Activated T-cell treated with anti-CD3 and anti-CD28 coated beads for 1 hour (primary cell): Measurements from ENCODE around the gene RNGTT.
A peak's percentile ranks its signal among the peaks of the same experiment; 100 is the strongest.
"Not testable (repeated sequence)": the region's sequence is repeated elsewhere in the genome, so short reads cannot be mapped to it uniquely, and the experiment has no call there.

Source experiments
- DNase-seq: peaks from one replicate; pipeline ENCODE4 v3.0.0-alpha.2; 2020; ENCODE audit warnings: low read depth

Gene RNGTT

DNA sequence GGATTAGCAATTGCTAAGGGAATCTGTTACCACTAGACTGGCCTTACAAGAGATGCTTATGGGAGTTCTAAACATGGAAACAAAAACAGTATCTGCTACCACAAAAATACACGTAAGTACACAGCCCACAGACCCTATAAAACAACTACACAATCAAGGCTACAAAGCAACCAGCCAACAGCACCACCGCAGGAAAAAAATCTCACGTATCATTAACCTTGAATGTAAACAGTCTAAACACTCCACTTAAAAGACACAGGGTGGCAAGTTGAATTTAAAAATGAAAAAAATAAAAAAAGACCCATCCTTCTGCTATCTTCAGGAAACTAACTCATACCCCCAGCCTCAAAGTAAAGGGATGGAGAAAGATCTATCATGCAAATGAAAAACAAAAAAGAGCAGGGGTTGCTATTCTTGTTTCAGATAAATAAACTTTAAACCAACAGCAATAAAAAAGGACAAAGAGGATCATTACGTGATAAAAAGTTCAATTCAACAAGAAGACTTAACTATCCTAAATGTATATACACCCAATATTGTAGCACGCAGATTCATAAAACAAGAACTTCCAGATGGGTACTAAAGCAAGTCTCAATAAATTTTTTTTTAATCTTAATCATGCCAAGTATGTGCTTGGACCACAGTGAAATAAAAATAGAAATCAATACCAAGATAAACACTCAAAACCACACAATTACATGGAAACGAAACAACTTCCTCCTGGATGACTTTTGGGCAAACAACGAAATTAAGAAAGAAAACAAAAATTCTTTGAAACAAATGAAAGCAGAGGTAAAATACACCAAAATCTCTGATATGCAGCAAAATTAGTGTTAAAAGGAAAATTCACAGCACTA, 52.3 kb downstream of the RNGTT start:
- no peak for DNase-seq

DNA sequence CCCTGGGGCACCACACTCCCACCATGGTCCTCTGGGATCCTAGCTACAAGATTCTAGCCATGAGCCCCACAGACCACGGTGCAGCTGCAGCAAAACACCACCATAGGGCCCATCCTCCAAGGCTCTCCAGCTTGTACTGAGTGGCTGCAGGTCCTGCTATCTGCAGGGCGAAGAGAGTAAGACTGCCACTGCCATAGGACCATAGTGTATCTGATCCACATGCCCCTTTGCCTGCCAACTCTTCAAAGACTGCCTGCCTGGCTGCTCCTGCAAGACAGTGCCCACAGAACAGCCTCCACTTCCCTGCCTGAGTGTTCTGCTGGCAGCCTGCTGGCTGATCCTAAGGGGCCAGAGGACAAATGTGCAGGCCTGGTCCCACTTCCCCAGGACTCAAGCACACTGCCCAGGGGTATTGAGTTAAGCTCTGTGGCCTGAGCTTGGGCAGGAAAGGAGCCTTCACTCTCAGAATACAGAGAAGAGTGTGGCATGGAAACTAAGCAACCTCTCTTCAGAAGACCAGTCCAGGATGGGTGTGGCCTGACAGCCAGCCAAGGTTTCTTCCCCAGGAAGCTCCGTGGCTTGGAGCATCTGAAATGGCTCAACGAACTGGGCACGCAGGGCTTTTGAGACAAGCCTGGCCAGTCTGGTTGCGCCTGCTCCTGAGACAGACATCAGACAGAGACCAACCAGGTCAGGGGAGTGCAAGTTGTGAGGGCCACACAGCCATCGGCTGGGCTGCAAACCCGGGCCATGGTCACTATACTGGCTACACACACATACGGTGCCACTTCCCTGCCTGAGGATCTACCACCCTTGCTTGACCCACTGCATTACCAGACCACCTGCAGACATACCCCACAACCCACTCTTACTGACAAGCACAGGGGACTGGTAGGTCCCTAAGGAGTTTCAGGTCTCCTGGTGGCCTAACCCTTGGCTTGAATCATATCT, 54.5 kb downstream of the RNGTT start:
- no peak for DNase-seq

DNA sequence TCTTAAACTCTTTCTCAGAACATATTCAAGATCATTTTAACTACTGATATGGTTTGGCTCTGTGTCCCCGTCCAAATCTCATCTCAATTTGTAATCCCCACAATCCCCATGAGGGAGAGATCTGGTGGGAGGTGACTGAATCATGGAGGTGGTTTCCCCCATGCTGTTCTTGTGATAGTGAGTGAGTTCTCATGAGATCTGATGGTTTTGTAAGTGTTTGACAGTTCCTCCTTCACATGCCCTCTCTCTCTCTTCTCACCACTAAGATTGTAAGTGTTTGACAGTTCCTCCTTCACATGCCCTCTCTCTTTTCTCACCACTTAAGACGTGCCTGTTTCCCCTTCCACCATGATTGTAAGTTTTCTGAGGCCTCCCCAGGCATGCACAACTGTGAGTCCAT, 56.3 kb downstream of the RNGTT start:
- DNase-seq = not testable (repeated sequence)

DNA sequence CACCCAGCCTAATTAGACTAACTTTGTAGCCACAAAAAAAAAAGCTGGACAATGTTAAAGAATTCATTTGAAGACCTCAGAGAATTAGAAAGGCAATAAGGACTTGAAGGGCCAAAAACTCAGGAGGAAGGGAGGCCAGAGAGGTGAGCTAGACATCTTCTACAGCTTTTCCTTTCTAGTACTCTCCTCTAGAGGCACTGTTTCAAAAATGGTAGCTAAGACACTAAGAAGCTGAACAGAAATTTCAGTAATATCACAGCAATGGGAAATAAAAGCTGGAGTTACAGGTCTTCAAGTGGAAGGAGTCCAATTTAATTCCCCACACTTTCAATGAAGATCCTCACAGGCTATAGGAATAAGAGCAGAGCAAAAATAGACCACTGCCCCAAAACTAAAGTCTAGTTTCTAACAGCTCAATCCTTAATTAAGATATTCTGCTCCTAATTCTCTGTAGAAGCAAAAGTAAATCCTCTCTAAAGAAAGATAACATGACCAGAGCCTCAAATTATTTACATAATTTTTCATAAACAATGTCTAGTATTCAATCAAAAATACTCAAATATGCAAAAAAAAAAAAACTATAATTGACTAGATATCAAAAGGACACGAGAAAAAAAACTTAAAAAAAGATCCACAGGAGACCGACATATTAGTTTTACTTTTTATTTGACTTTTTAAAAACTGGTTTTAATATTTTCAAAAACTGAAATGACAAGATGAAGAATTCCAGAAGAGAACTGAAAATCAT, 63.7 kb downstream of the RNGTT start:
- no peak for DNase-seq

DNA sequence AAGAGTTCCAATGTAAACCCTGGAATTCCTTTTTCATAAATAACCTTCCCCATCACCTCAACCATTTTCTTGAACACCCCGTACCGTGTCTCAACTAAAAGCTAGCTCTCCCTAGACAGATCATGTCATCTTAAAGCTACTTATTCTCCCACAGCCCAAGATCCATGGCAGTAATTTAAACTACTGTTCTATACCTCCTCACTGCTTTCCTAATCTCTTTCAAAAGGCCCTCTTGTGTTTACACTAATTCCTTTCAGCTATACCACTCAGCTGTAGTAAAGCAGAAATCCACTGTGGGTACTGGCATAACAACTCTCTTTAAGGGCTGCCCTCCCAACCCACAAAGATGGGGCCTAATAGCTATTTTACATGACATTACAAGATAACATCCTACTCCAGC, 67.5 kb downstream of the RNGTT start:
- DNase-seq = no peak

DNA sequence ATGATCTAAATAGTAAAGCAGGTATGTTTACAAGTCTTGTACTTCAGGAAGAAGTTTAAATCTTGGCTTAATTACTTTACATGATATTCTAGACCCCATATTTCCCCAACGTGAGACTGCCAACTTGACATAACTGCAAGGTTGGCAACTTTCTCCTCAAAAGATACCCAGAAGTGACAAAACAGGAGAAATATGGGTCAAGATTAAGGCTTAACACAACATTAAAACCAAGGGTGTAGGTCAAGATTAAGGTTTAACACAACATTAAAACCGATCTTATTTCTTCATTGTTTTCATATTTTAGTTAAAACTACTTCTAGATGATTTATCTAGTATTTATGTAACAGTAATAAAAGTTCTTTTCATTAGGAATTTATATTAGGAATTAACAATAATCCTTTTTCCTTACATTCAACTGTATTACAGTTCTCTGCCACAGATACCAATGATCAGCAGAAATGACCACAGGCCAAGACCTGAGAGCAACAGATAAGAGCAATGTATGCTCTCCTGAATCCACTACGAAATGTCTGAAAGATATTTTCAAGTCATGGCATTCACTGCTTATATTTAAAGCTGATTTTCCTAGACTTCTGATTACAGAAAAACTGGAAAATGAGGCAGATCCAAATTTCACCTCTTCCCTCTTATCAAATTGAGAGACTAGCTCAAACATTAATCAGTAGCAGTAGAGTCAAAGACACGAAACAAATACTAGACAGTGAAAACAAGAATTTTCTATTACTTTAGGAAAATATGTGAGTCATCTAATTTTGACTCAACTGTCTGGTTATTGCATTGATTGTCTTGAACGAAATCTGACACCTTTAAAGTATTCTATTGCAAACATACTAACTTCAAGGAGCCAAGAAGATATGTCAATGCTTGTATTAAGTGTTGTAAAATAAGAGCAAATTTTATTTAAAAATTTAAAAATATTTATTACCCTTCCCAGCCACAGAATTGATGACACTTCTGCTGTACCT, 72.3 kb downstream of the RNGTT start:
- no peak for DNase-seq

DNA sequence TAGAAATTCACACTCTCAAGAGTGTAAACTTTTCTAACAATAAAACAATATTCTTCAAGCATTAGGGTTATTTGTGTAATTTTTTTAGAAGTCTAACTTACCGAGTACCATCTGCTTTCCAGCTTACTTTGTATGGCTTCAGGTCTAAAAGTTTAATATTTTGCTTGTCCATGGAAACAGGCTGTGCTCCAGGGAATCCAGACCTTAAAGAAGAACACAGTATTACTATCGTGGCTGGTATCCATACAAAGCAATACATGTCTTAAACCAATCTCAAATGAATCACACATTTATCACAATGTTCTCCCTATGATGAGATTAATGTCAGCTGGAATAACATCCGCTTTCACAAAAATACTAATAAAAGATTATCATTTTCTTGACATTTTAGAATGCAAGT, 73.0 kb downstream of the RNGTT start:
- DNase-seq = no peak

DNA sequence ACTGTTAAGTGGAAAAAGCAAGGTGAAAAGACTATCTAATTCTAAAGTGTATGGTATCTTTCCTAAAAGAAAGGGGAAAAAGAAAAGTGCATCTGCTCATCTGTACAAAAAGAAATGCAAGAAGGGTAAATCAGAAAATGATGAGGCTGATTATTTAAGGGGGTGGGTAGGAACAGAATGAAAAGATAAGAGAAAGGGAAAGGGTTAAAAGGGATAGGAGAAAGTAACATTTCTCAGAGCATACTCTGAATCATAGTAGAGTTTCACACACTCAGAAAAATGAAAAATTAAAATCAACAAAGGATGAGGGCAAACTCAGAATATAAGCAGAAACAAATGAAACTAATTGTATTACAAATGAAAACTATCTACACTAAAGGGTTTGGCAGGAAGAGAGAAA, 79.1 kb downstream of the RNGTT start:
- no peak for DNase-seq

DNA sequence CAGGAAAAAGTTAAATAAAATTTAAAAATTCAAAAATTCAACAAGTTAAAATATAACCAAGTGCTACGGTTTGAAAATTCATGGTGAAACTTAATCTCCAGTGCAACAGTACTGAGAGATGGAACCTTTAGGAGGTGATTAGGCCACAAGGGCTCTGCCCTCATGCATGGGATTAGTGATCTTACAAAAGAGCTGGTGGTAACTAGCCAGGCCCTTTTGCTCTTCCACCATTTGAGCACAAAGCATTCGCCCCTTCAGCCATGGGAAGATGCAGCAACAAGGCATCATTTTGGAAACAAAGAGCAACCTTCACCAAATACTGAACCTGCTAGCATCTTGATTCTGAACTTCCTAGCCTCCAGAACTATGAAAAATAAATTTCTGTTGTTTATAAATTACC, 80.9 kb downstream of the RNGTT start:
- DNase-seq = no peak

DNA sequence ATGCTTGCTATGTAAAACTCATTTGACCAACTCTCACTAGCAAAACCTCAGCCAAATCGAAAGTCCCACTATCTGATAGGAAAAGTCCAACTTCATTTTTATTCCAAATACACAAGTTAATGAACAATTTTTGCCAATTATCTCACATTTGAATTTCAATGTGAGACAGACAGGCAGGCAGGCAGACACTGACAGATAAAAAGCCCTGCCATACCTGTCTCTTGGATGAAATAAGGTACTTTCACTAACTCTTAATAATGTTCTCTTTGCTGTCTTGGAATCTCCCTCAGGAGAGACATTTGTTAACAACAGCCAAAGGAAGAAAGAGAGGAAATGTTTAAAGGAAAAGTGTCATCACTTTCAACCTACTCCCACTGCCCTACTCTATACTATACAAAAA, 82.0 kb downstream of the RNGTT start:
- no peak for DNase-seq

DNA sequence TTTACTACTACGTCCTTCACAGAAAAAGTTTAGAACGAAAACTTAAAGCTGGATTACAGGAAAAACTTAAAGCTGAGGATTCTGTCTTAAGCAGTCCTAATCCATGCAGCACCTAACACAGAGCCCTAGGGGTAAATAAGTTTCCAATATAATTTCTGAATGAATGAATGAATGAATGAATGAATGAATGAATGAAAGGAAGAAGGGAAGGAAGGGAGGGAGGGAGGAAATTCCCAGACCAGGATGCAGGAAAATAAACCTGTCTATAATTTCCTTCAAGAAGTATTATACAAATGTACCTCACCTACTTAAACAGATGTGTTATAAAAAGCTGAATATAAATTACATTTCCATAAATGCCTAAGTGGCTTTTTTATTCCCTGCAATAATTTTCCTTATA, 83.4 kb downstream of the RNGTT start:
- DNase-seq = no peak

DNA sequence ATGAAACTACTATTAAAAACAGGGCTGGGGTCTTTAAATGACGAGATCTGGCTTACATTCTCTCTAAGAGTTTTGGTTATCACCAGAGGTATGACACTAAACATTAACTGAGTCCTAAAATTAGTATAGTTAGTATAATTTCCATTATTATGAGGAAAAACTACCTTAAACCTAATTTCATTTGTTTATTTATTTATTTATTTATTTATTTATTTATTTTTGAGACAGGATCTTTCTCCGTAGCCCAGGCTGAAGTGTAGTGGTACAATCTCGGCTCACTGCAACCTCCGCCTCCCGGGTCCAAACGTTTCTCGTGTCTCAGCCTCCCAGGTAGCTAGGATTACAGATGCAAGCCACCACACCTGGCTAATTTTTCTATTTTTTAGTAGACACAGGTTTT, 85.5 kb downstream of the RNGTT start:
- no peak for DNase-seq

DNA sequence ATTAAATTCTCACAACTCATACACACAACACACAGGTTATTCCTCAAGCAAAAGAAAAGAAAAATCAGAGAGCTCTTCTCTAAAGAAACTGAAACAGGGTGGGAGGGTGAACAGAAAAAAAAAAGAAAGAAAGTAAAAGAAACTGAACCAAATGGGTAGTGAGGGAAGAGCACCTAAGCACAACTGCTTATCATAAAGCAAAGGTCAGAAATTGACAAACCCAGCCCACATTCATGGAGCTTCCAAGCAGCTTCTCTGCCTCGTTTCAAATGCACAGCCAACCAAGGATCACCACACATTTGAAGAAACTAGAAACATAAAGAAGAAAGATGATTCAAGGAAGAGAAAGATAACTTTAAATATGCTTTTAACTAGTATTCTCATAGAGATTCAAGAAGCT, 90.5 kb downstream of the RNGTT start:
- no peak for DNase-seq

DNA sequence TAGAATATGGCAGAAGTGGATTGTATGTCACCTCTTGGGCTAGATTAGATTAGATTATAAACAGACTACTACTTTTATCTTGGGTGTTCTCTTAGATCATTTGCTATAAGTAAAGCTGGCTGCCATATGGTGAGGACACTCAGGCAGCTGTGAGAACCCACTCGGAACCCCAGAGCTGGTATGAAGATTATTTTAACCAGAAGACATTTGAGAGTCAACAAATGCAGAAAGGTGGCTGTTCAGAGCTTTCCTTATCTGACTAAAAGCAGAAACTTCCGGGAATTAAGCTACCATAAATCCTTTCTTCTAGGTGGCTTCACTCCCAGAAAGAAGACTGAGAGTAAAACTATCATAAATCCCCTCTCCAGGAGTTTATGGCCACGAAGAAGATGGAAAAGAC, 91.9 kb downstream of the RNGTT start:
- DNase-seq = no peak

DNA sequence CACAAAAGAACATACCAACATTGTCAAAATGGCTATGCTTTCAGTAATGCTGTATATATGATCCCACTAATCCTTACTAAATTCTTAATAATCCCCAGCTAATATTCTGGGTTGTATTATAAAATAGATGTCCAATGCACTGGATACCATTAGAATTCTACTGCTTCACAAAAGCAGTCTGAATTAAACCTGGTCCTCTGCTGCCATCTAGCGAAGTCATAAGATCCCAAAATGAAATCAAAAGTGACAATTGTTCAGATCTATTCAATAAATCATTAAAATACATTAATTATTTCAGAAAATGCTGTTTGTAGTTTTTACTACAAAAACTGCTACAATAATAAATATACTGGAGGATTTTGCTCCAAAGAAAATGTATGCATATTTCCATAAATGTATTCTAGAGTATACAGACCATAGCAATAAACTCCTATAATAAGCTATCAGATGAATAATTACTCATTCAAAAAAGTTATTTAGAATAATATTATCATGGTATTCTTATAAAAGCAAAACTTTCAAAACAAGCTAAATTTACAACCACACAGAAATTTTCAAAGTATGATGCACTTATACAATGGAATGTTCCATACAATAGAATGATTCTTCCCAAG, 92.6 kb downstream of the RNGTT start:
- DNase-seq = peak; percentile 22

DNA sequence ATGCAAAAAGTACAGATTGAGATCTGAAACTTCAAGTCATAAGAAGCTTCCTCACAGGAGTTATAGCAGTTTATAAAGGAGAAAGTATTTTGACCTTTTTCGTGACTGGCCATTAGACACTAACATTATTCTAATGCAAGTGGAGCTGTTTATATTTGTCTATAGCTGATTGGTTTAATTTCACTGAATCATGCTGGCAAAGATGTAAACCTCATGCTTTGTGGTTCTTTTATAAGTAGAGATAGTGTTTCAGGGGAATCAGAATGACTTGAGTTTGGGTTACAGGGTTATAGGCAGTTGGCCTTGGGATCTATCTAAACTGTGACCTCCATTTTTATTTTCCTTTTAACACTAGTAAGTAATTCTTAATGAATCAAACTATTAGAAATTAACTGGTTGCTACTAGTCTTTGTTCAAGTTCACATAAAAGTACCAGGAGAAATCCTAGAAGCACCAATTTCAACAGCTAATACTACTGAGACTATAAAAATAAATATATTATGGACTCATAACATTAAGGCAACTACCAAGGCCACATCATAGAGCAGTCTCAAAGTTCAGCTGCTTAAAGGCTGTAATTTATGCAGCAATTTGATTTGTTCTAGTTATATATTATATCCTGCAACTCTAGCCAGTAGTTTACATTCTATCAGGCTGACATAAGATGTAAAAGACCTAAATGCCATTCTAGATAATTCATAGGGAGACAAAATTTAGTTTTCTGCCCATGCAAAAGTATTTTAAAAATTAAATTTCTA, 94.0 kb downstream of the RNGTT start:
- DNase-seq = no peak

DNA sequence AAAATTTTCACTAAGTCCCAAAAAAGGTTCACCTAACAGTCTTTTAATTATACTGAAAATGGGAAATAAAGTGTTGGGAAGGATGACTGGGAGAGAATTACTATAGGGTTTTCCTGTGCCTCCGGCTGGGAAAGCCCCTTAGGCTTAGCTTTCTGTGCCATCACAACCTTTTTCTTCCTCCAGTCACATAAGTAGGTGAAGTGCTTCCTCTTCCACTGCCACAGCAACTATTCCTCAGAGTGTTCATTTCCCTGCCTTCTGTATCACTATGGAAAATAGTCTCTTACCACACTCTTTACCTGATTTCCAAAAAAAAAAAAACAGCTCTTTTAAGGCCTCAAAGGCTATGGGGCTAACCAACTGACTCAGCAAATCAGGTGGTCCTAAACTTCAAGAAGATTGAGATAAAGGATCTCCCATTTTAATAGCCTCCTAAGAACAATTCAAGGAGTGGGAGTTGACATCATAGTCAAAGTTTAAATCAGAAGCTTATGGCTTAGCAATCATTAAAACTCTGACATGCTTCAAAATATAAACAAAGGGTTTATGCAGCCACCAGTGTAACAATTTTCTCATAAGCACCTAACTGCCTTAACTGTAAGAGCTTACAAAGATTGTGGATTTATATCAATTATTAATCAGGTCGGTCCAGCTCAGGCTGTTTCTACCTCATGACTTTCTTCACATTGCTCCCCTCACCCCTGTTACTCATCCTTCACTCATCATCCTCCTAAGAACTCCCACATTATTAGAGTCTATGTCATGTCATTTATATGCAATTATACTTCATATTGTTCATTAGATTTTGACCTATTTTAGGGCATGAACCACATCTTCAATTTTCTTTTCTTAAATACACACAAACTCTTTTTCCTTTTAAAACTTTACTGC, 95.3 kb downstream of the RNGTT start:
- no peak for DNase-seq

DNA sequence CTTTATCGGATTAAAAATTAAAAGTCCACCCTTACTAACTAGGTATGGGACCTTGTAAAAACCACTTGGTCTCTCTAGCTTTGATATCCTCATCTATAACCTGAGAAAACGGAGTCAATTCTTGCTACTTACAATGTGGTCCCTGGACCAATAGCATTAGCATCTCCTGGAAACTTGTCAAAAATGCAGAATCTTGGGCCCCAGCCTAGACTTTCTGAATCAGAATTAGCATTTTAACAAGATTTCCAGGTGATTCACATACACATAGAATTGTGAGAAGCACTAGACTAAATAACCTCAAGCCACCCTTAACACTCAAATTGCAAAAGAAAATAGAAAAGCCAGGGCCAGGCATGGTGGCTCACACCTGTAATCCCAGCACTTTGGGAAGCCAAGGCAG, 96.6 kb downstream of the RNGTT start:
- no peak for DNase-seq

DNA sequence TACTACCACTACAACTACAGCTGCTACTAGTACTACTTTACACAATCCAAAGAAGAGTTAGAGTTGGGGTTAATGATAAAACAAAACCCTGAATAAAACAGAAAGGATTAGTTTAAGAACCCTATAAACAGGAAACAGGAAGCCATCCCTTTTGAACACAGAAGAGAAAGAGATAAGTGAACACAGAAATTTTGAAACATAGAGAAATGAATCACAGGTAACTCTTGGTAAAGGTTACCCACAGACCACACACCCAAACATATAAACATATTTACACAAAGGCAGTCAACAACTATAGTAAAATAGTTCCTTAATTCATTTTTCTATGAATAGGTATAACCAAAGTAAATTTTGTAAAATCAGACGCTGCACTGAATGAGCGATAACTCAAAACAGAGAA, 98.1 kb downstream of the RNGTT start:
- no peak for DNase-seq
